Ishikawa (cell line): ENCODE results near the gene MYLK4.

Experiments used
- CREB1 ChIP-seq: IDR thresholded peaks from 2 replicates; pipeline ENCODE4 v1.6.1; 2012; ENCODE audit warnings: low read depth
- NFIC ChIP-seq: IDR thresholded peaks from 2 replicates; pipeline ENCODE4 v1.6.1; 2012
- REST ChIP-seq: IDR thresholded peaks from 2 replicates; pipeline ENCODE4 v1.6.1; 2012; ENCODE audit warnings: low read depth, mild to moderate bottlenecking

- TF ChIP-seq REST (no peak), NFIC (no peak), CREB1 (no peak)
These were observed 2.5 kb downstream of the MYLK4 start for GRCh38 chr6:2748183-2748582.
